T1000 (cell line): ENCODE results near the gene RFX5.
A peak's percentile ranks its signal among the peaks of the same experiment; 100 is the strongest.
"Not testable (repeated sequence)": the region's sequence is repeated elsewhere in the genome, so short reads cannot be mapped to it uniquely, and the experiment has no call there.

Experiments
- DNase-seq: peaks from one replicate; lab custom pipeline; 2025; ENCODE audit warnings: mixed read lengths; lab: John Stamatoyannopoulos, UW

Gene RFX5

GRCh38 chr1:151346769-151347522 lies at the start of gene RFX5:
TSS of gene RFX5 (minus strand) at chr1:151347252. CDS start at chr1:151346320, 932 bp downstream.
- DNase-seq: peak; percentile 92

DNA sequence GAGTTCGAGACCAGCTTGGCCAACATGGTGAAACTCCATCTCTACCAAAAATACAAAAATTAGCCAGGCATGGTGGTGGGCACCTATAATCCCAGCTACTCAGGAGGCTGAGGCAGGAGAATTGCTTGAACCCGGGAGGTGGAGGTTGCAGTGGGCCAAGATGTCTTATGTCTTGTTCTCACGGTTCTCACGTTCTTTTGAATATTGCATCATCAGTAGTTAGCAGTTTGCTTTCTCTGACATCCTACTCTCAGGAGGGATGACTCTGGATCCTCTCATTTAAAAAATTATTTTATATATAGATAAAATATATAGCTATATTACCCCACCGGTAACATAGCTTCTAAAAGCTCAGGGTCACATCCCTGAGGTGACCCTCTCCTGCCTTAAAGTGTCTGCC lies 49.2 kb upstream of the RFX5 start:
- not testable (repeated sequence) for DNase-seq

- DNase-seq: no peak
Observed at GRCh38 chr1:151393583-151393982, 46.5 kb upstream of the RFX5 start.

DNA sequence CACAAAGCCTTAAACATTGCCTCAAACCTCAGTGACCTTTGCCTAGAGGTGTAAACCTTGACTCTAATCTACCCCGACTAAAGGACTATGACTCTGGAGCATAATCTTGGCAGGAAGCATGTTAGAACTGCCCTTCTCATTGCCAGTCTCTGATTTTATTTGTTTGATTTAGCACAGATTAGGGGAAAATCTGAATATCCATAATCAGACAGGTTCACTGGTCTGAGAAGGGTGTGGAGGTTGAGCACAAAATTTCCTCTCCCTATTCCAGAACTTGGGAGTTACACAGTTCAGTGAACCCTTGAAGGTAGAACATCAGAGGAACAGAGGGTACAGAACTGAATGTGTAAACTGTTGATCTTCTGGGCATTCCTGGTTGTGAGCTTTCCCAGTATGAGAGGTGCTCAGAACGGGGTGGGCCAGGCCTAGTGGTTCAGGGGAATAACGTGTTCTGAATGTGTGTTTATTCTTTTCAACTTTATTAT lies 44.1 kb upstream of the RFX5 start:
- DNase-seq: no peak

DNA sequence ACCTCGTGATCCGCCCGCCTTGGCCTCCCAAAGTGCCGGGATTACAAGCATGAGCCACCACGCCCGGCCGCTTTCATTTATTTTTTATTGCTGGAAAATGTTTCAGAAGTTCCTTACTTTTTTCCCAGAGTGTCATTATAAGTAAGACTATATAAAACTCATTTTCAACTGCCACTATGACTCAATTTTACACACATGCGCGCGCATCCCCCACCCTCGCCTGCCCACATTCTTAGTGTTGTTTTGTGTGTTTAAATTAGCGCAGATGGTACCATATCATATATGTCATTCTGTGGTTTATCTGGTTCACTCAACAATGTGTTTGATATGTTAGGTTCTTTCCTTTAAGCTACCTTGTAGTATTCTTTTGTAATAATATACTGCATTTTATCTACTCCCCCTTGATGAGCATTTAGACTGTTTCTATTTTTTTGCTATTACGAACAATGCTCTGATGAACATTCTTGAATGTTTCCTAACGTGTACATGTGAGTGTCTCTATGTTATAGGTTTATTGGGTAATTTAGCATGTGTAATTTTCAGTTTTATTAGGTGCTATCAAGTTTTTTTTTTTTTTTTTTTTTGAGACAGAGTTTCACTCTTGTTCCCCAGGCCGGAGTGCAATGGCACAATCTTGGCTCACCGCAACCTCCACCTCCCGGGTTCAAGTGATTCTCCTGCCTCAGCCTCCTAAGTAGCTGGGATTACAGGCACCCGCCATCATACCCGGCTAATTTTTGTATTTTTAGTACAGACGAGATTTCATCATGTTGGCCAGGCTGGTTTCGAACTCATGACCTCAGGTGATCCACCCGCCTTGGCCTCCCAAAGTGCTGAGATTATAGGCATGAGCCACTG lies 43.4 kb upstream of the RFX5 start:
- not testable (repeated sequence) for DNase-seq

DNA sequence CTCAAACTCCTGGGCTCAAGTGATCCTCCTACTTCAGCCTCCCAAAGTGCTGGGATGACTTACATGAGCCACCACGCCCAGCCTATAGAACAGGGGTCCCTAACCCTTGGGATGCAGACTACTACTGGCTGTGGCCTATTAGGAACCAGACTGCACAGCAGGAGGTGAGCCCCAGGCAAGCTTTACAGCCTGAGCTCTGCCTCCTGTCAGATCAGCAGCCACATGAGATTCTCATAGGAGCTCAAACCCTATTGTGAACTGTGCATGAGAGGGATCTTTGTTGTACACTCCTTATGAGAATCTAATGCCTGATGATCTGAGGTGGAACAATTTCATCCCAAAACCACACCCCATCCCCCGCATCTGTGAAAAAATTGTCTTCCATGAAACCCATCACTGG lies 39.0 kb upstream of the RFX5 start:
- DNase-seq: no peak

DNA sequence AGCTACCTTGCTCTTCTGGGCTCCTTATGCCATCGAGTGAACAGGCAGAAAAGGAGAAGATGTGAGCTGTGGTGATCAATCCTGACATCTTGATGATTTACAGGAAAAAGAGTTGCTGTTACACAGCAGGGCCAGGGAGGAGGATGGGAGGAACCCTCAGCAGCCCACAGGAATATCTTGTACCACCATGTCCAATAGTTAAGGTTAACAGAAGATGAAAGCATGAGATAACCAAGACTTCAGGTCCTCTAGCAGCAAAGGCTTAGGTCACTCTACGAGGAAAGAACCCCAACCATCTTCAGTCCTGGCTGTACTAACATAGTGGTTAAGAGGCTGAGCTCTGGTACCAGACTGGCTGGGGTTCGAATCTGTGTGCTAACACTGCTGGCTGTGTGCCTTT lies 37.5 kb upstream of the RFX5 start:
- no peak for DNase-seq

- no peak for DNase-seq
Observed at GRCh38 chr1:151377150-151377884, 30.3 kb upstream of the RFX5 start.

DNA sequence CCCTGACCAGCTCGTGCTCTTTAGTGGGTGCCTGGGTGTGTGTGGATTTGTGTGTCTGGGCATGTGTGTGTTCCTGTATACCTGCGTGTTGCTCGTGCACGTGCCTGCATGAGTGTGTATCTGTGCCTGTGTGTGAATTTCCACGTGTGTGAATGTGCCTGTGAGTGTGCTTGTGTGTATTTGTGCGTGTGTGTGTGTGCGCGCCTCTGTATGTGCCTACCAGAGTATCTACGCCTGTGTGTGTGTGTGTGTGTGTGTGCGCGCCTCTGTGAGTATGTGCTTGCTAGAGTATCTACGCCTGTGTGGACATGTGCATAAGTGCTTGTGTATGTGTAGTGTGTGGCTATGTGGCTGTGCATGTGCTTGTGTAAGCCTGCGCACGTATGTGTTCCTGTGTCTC lies 26.1 kb upstream of the RFX5 start:
- DNase-seq: no peak

DNA sequence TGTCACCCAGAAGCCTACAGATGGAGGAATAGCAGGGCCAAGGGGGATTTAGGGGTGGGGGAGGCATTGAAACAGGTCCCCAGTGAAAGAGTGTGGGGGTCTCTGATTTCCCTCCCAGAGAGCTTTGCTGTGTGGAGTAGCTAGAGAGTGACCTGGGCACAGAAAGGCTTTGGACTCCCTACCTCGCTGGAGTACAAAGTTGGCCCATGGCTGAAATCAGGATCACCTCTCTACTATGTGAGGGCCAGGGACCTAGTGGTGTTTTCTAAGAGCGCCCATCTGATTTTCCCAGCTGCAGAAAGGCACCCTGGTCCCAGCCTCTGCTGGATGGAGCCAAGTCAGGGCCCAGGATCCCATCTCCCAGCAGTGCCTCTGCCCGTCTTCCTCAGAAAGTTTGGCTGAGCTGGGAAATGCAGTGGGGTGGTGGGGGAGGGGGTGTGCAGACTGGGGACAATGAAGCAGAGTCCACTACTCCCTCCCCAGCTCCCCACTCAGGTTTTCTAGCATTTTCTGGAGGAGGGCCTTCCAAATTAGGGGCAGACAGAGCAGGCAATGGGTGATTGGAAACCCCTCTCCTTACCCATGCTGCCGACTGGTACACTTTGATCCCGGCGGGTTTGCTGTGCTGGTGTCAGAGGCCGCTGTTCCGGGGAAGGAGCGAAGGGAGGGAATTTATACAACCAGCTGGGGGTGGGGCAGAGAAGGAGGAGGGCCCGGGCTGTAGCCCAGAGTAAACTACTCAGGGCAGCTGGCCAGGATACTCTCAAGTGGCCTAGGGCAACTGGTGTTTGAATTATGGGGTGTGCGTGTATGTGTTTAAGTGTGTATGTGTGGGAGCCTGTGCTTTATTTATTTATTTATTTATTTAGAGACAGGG lies 25.2 kb upstream of the RFX5 start, which contains the start of gene SELENBP1:
SELENBP1 (minus strand) TSS at position 648 of the 877 bp plus-strand sequence; CDS start at position 584, 64 bp downstream.
- no peak for DNase-seq

DNA sequence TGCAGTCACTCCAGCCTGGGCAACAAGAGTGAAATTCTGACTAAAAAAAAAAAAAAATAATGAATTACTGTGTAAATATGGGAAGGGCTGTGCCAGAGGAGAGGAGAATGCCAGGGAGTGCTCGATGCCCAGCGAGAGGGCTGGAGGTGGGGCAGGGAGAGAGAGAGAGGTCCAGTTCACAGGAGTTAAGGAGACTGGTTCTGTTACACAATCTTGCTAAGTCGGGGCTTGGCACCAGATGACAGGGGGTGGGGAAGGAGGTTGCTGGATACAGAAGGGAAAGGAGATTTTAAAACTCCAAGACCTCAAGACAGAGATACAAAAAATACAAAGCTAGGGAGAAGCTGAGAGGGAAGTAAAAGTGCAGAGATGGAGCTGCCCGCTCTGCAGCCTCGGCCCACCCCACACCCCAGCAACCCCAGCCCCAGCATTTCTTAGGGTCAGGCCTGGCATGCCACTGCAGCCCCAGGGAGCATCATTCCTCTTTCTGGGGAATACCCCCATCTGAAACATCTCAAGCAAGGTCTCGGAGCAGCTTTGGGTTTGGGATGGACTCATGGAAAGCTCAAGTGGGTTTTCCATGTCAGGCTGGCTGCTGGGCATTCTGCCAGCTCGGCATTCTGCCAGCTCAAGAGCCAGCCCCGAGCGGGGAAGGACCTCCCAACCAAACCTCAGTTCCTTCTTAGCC lies 24.5 kb upstream of the RFX5 start:
- DNase-seq: no peak

- DNase-seq: no peak
Observed at GRCh38 chr1:151370211-151370911, 23.3 kb upstream of the RFX5 start.

DNA sequence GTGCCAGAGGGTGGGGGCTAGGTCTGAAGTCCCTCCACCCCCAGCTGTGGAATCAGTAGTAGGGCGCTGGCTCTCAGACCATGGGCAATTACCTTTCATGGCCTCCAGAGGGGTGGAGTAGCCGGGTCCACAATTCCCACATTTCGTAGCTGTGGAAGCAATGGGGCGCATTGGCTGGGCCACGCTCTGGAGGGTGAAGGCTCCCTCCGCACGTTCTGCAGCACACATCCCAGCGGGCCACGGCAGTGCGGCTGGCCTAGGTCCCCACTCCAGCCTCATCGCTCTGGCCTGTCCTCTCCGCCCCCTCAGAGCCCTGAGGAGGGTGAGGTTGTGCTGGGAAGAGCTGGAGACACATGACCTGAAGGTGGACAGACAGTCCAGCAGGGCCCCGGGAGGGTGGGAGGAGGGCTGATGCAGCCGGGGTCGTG lies 22.6 kb upstream of the RFX5 start:
- no peak for DNase-seq

DNA sequence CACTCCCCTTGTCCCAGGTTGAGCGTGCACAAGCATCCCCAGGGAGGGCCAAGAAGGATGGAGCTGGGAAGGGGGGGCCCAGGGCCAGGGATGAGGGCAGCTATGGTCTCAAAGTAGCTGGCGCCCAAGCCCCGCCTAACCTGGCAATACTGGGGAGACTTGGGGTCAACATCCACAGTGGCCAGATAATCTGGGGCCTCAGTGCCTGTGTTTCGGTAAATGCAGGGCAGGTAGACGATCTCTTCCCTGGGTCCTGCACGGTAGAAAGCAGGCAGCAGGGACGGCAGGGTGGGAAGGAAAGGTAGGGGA lies 22.2 kb upstream of the RFX5 start:
- no peak for DNase-seq

- DNase-seq: no peak
Observed at GRCh38 chr1:151368393-151369301, 21.6 kb upstream of the RFX5 start.

DNA sequence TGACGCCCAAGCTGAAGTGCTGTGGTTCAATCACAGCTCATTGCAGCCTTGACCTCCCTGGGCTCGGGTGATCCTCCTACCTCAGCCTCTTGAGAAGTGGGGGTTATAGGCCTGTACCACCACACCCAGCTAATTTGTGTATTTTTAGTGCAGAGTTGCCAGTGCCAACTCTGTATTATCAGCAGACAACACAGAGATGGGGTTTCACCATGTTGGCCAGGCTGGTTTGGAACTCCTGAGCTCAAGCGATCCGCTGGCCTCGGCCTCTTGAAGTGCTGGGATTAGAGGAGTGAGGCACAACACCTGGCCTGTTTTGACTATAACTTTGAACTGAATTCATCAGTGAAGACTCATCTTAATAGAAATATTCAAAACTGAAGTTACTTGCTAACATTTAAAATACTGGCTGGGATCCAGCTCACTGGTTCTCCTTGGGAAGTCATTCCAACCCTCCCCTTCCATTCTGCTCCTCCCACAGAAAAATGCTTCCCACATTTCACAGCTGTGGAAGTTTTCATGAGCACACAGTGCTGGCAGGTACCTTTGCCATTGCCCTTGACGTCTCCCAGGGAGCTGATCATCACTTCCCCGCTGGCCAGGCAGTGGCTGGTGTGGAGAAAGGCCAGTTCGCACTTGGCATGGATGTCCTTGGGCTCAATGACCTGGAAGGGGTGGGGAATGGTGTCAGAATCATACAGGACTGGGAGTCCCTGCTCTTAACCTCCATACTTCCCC lies 20.8 kb upstream of the RFX5 start:
- no peak for DNase-seq

DNA sequence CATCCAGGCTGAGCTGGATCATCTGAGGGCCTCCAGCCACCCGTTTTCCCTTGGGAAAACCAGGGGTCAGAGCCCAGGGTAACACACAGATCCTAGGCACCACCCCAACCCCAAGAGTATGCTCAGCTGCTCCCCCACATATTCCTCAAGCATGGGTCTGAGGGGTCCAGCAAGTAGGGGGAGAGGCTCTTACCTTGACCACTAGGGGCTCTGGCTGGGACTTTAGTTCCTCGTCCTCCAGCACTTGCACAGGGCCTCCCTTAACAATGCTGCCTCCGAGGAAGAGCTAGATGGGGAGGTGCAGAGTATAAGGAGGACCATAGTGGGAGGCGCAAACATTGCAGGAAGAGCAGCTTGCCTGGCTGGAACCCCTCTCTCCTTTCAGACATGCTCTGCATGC lies 17.9 kb upstream of the RFX5 start:
- DNase-seq: no peak
